Endothelial cell (in vitro differentiated cells): ENCODE data around the gene DNAJC5. TPM values are rescaled to one million over a fixed set of nuclear protein-coding genes. Genes with fewer than 3 reads are reported as not detected.

Source experiments
- DNase-seq: peaks from one replicate; pipeline ENCODE4 v3.0.0; 2021; ENCODE audit warnings: low spot score
- H3K27ac Mint-ChIP-seq: one replicate; pipeline ENCODE4 v1.8.0; 2021; ENCODE audit warnings: mixed read lengths, inconsistent platforms; ENCODE audit not compliant: unreplicated experiment
- H3K27me3 Mint-ChIP-seq: one replicate; pipeline ENCODE4 v1.8.0; 2021; ENCODE audit warnings: mild to moderate bottlenecking, moderate library complexity, mixed read lengths, inconsistent platforms; ENCODE audit not compliant: unreplicated experiment
- H3K36me3 Mint-ChIP-seq: one replicate; pipeline ENCODE4 v1.8.0; 2021; ENCODE audit warnings: mild to moderate bottlenecking, low read depth, mixed read lengths, inconsistent platforms; ENCODE audit not compliant: unreplicated experiment
- H3K4me1 Mint-ChIP-seq: one replicate; pipeline ENCODE4 v1.8.0; 2021; ENCODE audit warnings: mild to moderate bottlenecking, mixed read lengths, inconsistent platforms; ENCODE audit not compliant: unreplicated experiment
- H3K4me3 Mint-ChIP-seq: one replicate; pipeline ENCODE4 v1.8.0; 2021; ENCODE audit warnings: mild to moderate bottlenecking, mixed read lengths, inconsistent platforms; ENCODE audit not compliant: unreplicated experiment
- H3K9me3 Mint-ChIP-seq: one replicate; pipeline ENCODE4 v1.8.0; 2021; ENCODE audit warnings: mixed read lengths, inconsistent platforms; ENCODE audit not compliant: unreplicated experiment
- microRNA-seq: library from miRNA; unstranded; fragments of <30 nt; microRNA quantifications from one replicate; pipeline ENCODE4, GENCODE V29; 2020; ENCODE audit not compliant: unreplicated experiment
- total RNA-seq: library from RNA; stranded (reverse); fragmentation: NEBNext Ultra II Directional; extraction: Animal tissue kit (Norgen Biotek cat#: 25700); gene quantifications from one replicate; pipeline ENCODE4 v1.2.1, GENCODE V29; 2021; ENCODE audit not compliant: unreplicated experiment
- TF ChIP-seq, protein P1 (sequence below): fragments of 200-600 bp; sonication (generic); IDR thresholded peaks from one replicate; pipeline ENCODE4 v1.5.0; 2021; ENCODE audit warnings: antibody characterized with exemption; ENCODE audit not compliant: unreplicated experiment

DNAJC5 gene
- total RNA-seq, 1 donor from 2014 or later, result 54.4 TPM

GRCh38 chr20:63982937-63983336 lies 88.0 kb downstream of the DNAJC5 start:
- peak overlapping the region; percentile 16 for H3K4me3 Mint-ChIP-seq
- H3K36me3 Mint-ChIP-seq, result peaks cover 27% of the 10 kb centered on the region
- no peaks in the 10 kb centered on the region for H3K9me3 Mint-ChIP-seq
- no peak overlapping the region for H3K27ac Mint-ChIP-seq
- H3K27me3 Mint-ChIP-seq, result peaks cover 10% of the 10 kb centered on the region
- DNase-seq, result no peak
- H3K4me1 Mint-ChIP-seq, result peaks cover 28% of the 10 kb centered on the region
- TF ChIP-seq, protein P1, sequence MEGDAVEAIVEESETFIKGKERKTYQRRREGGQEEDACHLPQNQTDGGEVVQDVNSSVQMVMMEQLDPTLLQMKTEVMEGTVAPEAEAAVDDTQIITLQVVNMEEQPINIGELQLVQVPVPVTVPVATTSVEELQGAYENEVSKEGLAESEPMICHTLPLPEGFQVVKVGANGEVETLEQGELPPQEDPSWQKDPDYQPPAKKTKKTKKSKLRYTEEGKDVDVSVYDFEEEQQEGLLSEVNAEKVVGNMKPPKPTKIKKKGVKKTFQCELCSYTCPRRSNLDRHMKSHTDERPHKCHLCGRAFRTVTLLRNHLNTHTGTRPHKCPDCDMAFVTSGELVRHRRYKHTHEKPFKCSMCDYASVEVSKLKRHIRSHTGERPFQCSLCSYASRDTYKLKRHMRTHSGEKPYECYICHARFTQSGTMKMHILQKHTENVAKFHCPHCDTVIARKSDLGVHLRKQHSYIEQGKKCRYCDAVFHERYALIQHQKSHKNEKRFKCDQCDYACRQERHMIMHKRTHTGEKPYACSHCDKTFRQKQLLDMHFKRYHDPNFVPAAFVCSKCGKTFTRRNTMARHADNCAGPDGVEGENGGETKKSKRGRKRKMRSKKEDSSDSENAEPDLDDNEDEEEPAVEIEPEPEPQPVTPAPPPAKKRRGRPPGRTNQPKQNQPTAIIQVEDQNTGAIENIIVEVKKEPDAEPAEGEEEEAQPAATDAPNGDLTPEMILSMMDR, result no peak

Small RNA genes within 50 kb of the gene (microRNA-seq; reads per million reads assigned to microRNA genes)
- gene MIR1914 (9.5 reads per million, percentile 58 among the genes with 10 or more reads in this experiment), gene MIR647 (not detected), gene MIR941-1 (not detected), gene MIR941-2 (not detected), gene MIR941-3 (not detected), gene MIR941-4 (not detected), gene MIR941-5 (not detected)

Other genes with a start within 250 kb of the DNAJC5 start
- 12.8 TPM for gene STMN3, start 241.7 kb upstream of the DNAJC5 start, total RNA-seq
- gene RTEL1, start 236.8 kb upstream of the DNAJC5 start, total RNA-seq, result 20.2 TPM
- not detected for gene TNFRSF6B, start 198.5 kb upstream of the DNAJC5 start, total RNA-seq
- gene ARFRP1, start 187.2 kb upstream of the DNAJC5 start, total RNA-seq, result 33.4 TPM
- 34.9 TPM for gene ZGPAT, start 187.1 kb upstream of the DNAJC5 start, total RNA-seq
- 8.1 TPM for gene LIME1, start 158.5 kb upstream of the DNAJC5 start, total RNA-seq
- 69.6 TPM for gene SLC2A4RG, start 155.3 kb upstream of the DNAJC5 start, total RNA-seq
- 42.1 TPM for gene ZBTB46, start 63.9 kb upstream of the DNAJC5 start, total RNA-seq
- gene ABHD16B, start 33.6 kb upstream of the DNAJC5 start, total RNA-seq, result not detected
- 85.5 TPM for gene TPD52L2, start 29.9 kb upstream of the DNAJC5 start, total RNA-seq
- 40.1 TPM for gene UCKL1, start 61.3 kb downstream of the DNAJC5 start, total RNA-seq
- 40.8 TPM for gene ZNF512B, start 74.8 kb downstream of the DNAJC5 start, total RNA-seq
- gene SAMD10, start 84.5 kb downstream of the DNAJC5 start, total RNA-seq, result 5.0 TPM
- 73.4 TPM for gene PRPF6, start 86.0 kb downstream of the DNAJC5 start, total RNA-seq
- gene C20orf204, start 141.1 kb downstream of the DNAJC5 start, total RNA-seq, result 14.2 TPM
- gene SOX18, start 154.5 kb downstream of the DNAJC5 start, total RNA-seq, result 149 TPM
- gene TCEA2, start 168.1 kb downstream of the DNAJC5 start, total RNA-seq, result 123 TPM
- gene RGS19, start 184.4 kb downstream of the DNAJC5 start, total RNA-seq, result 26.2 TPM
- gene OPRL1, start 185.0 kb downstream of the DNAJC5 start, total RNA-seq, result 10.2 TPM
- gene LKAAEAR1, start 189.3 kb downstream of the DNAJC5 start, total RNA-seq, result not detected
- not detected for gene NPBWR2, start 212.4 kb downstream of the DNAJC5 start, total RNA-seq